ENCODE results near the gene E2F6.

DNA sequence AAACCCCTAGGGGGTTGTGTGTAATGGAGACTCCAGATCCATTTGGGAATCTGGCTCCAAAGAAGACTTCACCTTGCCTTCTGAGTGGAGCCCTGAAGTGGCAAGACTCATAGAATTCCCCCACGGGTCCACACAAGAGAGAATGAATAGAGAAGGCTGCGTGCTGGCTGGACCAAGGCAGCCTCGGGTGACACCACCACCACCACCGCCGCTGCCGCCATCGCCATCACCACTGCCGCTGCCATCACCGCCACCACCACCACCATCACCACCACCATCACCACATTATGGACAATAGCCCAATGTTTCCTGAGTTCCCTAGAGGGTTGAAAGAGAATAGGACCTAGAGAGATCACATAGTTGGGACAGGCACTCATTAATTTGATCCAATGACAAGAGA, 63.5 kb downstream of the E2F6 start:
- TF ChIP-seq CTCF (IDR thresholded peaks at IDR 0.05) (no peak), POLR2A (IDR thresholded peaks at IDR 0.05) (no peak)
